Skeletal muscle tissue (tissue), 4 donors: ENCODE measurements around the gene ZNF658. TPM values are rescaled to one million over a fixed set of nuclear protein-coding genes. Genes with fewer than 3 reads are reported as not detected.
A peak's percentile ranks its signal among the peaks of the same experiment; 100 is the strongest.
"Not testable (repeated sequence)": the region's sequence is repeated elsewhere in the genome, so short reads cannot be mapped to it uniquely, and the experiment has no call there.

Experiments used
- H3K27ac ChIP-seq: one replicate; pipeline ENCODE4 v1.7.0; 2013; ENCODE audit warnings: mild to moderate bottlenecking, low read depth, low read length, inconsistent platforms
- H3K27me3 ChIP-seq, 3 donors: one replicate each; pipeline ENCODE4 v1.7.0; 2013; ENCODE audit warnings: low read length in 3 of 3; ENCODE audit not compliant: control insufficient read depth in 3 of 3, insufficient read depth in 3 of 3
- H3K36me3 ChIP-seq, 3 donors: one replicate each; pipeline ENCODE4 v1.7.0; 2013; ENCODE audit warnings: low read length in 3 of 3; ENCODE audit not compliant: control insufficient read depth in 3 of 3, insufficient read depth in 3 of 3
- H3K4me1 ChIP-seq, 3 donors: one replicate each; pipeline ENCODE4 v1.7.0; 2013; ENCODE audit warnings: low read length in 3 of 3, mild to moderate bottlenecking in 3 of 3; ENCODE audit not compliant: control insufficient read depth in 3 of 3, insufficient read depth in 3 of 3
- H3K4me3 ChIP-seq, 3 donors: one replicate each; pipeline ENCODE4 v1.7.0; 2013; ENCODE audit warnings: low read length in 3 of 3
- H3K9ac ChIP-seq, 3 donors: one replicate each; pipeline ENCODE4 v1.7.0; 2013; ENCODE audit warnings: low read length in 3 of 3, mild to moderate bottlenecking in 3 of 3, moderate library complexity in 2 of 3, low read depth in 1 of 3
- H3K9me3 ChIP-seq, 3 donors: one replicate each; pipeline ENCODE4 v1.7.0; 2013; ENCODE audit warnings: low read length in 3 of 3; ENCODE audit not compliant: control insufficient read depth in 3 of 3
- total RNA-seq: library from RNA; depleted of rRNA; stranded (reverse); fragments of >200 nt; gene quantifications from one replicate; pipeline ENCODE4 v1.2.3, GENCODE V29; 2014
- donor health status: Osteomylitis.

Gene ZNF658
- total RNA-seq, result 9.9 TPM

- H3K9me3 ChIP-seq, H3K27ac ChIP-seq, H3K27me3 ChIP-seq, H3K36me3 ChIP-seq, H3K4me1 ChIP-seq: not testable (repeated sequence)
- H3K4me3 ChIP-seq, result peak within 1 kb of the TSS; percentile 49 to 63 (median 56)
- H3K9ac ChIP-seq, result peak within 1 kb of the TSS; percentile 33 to 79 (median 69)
These were observed at the start of gene ZNF658 for GRCh38 chr9:66900490-66901131. TSS of gene ZNF658 (plus strand) at chr9:66900725. CDS start at chr9:66903562, 2,837 bp downstream.

DNA sequence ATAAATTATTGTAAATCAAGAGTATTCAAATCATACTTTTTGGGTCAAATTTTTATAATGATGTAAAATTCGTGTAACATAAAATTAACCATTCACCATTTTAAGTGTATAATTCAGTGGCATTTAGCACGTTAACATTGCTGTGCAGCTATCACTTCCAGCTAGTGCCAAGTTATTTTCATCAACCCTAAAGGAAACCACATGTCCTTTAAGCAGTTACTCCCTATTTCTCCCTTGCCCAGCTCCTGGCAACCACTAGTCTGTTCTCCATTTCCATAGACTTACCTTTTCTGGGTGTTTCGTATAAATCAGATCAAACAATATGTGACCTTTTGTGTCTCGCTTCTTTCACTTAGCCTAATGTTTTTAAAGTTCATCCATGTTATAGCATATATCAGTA, 38.8 kb upstream of the ZNF658 start:
- not testable (repeated sequence) for H3K9me3 ChIP-seq, H3K27ac ChIP-seq, H3K4me1 ChIP-seq, H3K9ac ChIP-seq, H3K4me3 ChIP-seq, H3K36me3 ChIP-seq, H3K27me3 ChIP-seq

GRCh38 chr9:66868660-66869059, 31.9 kb upstream of the ZNF658 start:
- H3K4me1 ChIP-seq, result not testable (repeated sequence)

DNA sequence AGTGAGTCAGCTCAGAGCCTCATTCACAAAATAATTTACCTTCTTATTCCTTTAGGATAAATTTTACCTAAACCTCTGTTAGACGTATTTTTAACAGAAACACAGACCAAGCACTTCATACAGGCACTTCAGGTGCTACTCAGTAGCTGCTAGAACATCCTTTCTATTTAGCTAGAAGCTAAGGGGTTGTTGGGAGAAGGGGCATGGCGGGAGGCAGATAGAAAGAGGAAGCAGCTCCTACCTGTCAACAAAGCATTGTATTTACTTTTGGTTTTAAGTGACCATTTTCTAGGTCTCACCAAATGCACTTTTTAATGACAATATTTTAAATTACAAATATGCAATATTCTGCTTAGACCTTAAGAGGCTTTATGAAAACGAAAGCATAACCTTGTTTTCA, 19.9 kb upstream of the ZNF658 start:
- H3K4me3 ChIP-seq, H3K27me3 ChIP-seq, H3K9me3 ChIP-seq, H3K9ac ChIP-seq, H3K27ac ChIP-seq, H3K36me3 ChIP-seq, H3K4me1 ChIP-seq: not testable (repeated sequence)

More at GRCh38 chr9:66868660-66869059, 31.9 kb upstream of the ZNF658 start:
- H3K4me3 ChIP-seq, H3K27ac ChIP-seq, H3K9ac ChIP-seq, H3K36me3 ChIP-seq, H3K27me3 ChIP-seq, H3K9me3 ChIP-seq: not testable (repeated sequence)

GRCh38 chr9:66881847-66882246, 18.7 kb upstream of the ZNF658 start:
- not testable (repeated sequence) for H3K27me3 ChIP-seq, H3K4me1 ChIP-seq, H3K4me3 ChIP-seq, H3K9ac ChIP-seq, H3K36me3 ChIP-seq, H3K27ac ChIP-seq, H3K9me3 ChIP-seq

GRCh38 chr9:66890334-66890733, 10.2 kb upstream of the ZNF658 start:
- not testable (repeated sequence) for H3K4me3 ChIP-seq, H3K9me3 ChIP-seq

GRCh38 chr9:66901141-66901540, 616 bp downstream of the ZNF658 start:
- H3K27me3 ChIP-seq, H3K27ac ChIP-seq, H3K4me1 ChIP-seq, H3K36me3 ChIP-seq, H3K9me3 ChIP-seq: not testable (repeated sequence)
- Histone ChIP-seq H3K4me3 (peak overlapping the region; percentile 49 to 63 (median 56)), H3K9ac (peak overlapping the region in 2 of 3 donors; percentile 23 to 79)

More at GRCh38 chr9:66890334-66890733, 10.2 kb upstream of the ZNF658 start:
- not testable (repeated sequence) for H3K27me3 ChIP-seq, H3K4me1 ChIP-seq, H3K27ac ChIP-seq, H3K36me3 ChIP-seq, H3K9ac ChIP-seq

GRCh38 chr9:66909560-66909959, 9.0 kb downstream of the ZNF658 start:
- not testable (repeated sequence) for H3K36me3 ChIP-seq, H3K27ac ChIP-seq, H3K9me3 ChIP-seq, H3K4me1 ChIP-seq, H3K9ac ChIP-seq, H3K27me3 ChIP-seq, H3K4me3 ChIP-seq

DNA sequence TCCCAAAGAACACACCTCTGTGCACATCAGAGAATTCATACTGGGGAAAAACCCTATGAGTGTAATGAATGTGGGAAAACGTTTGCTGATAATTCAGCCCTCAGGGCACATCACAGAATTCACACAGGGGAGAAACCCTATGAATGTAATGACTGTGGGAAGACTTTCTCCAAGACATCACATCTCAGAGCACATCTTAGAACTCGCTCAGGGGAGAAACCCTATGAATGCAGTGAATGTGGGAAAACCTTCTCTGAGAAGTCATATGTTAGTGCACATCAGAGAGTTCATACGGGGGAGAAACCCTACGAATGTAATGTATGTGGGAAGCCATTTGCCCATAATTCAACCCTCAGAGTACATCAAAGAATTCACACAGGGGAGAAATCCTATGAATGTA, 19.5 kb downstream of the ZNF658 start:
- not testable (repeated sequence) for H3K27me3 ChIP-seq, H3K36me3 ChIP-seq, H3K9me3 ChIP-seq, H3K4me1 ChIP-seq, H3K27ac ChIP-seq, H3K4me3 ChIP-seq, H3K9ac ChIP-seq

GRCh38 chr9:66936194-66936870, 35.8 kb downstream of the ZNF658 start:
- H3K9ac ChIP-seq, H3K27ac ChIP-seq: not testable (repeated sequence)

More at GRCh38 chr9:66936194-66936870, 35.8 kb downstream of the ZNF658 start:
- not testable (repeated sequence) for H3K4me3 ChIP-seq, H3K4me1 ChIP-seq, H3K9me3 ChIP-seq, H3K27me3 ChIP-seq, H3K36me3 ChIP-seq
